Mammary epithelial cell (primary cell): Measurements from ENCODE around the gene CRYGA.

Source experiments
- CTCF ChIP-seq, 2 donors: IDR thresholded peaks in 1 of 2; conservative IDR thresholded peaks in 1 of 2; 2 replicates each; pipeline ENCODE4 v1.5.1; 2011 to 2012; ENCODE audit warnings: inconsistent platforms in 2 of 2, low read length in 2 of 2, mild to moderate bottlenecking in 2 of 2, control low read depth in 1 of 2, low read depth in 1 of 2; ENCODE audit not compliant: insufficient read depth in 1 of 2; ENCODE audit errors: extremely low read depth in 1 of 2
- EZH2 ChIP-seq: IDR thresholded peaks from 2 replicates; pipeline ENCODE4 v1.6.1; 2012; ENCODE audit warnings: low read length, inconsistent platforms, borderline replicate concordance

GRCh38 chr2:208134928-208135586 lies 28.3 kb downstream of the CRYGA start:
- no peak for TF ChIP-seq EZH2
- no peak for TF ChIP-seq CTCF (conservative IDR thresholded peaks at IDR 0.05 in 1 of 2, IDR thresholded peaks at IDR 0.05 in 1 of 2; ENCODE audit: extremely low read depth in 1 of 2, insufficient read depth in 1 of 2, low read depth in 1 of 2, low read length in 2 of 2)
